DMS53 (cell line): Measurements from ENCODE around the gene CNTNAP2.
A peak's percentile ranks its signal among the peaks of the same experiment; 100 is the strongest.

ENCODE experiments used
- DNase-seq: peaks from one replicate; lab custom pipeline; 2025; lab: John Stamatoyannopoulos, UW

The CNTNAP2 gene

GRCh38 chr7:148209643-148210190 is 2093.1 kb downstream of the CNTNAP2 start:
- no peak for DNase-seq

- no peak for DNase-seq
Observed at GRCh38 chr7:148210804-148211325, 2094.3 kb downstream of the CNTNAP2 start.

GRCh38 chr7:148211740-148212151 is 2095.1 kb downstream of the CNTNAP2 start:
- DNase-seq: peak; percentile 11

- no peak for DNase-seq
Observed at GRCh38 chr7:148212731-148213130, 2096.1 kb downstream of the CNTNAP2 start.

GRCh38 chr7:148214101-148214500 is 2097.5 kb downstream of the CNTNAP2 start:
- DNase-seq: no peak

GRCh38 chr7:148218603-148219002 is 2102.0 kb downstream of the CNTNAP2 start:
- no peak for DNase-seq

- no peak for DNase-seq
Observed at GRCh38 chr7:148222721-148223120, 2106.1 kb downstream of the CNTNAP2 start.

GRCh38 chr7:148223160-148223559 is 2106.6 kb downstream of the CNTNAP2 start:
- DNase-seq: no peak

GRCh38 chr7:148223738-148224137 is 2107.1 kb downstream of the CNTNAP2 start:
- DNase-seq: no peak

GRCh38 chr7:148230296-148230695 is 2113.7 kb downstream of the CNTNAP2 start:
- no peak for DNase-seq

GRCh38 chr7:148230883-148231282 is 2114.3 kb downstream of the CNTNAP2 start:
- DNase-seq: no peak

- no peak for DNase-seq
Observed at GRCh38 chr7:148232784-148233183, 2116.2 kb downstream of the CNTNAP2 start.

- no peak for DNase-seq
Observed at GRCh38 chr7:148234715-148235114, 2118.1 kb downstream of the CNTNAP2 start.

GRCh38 chr7:148238761-148239325 is 2122.2 kb downstream of the CNTNAP2 start:
- DNase-seq: no peak

- no peak for DNase-seq
Observed at GRCh38 chr7:148241700-148242293, 2125.2 kb downstream of the CNTNAP2 start.

- DNase-seq: peak; percentile 88
Observed at GRCh38 chr7:148242294-148242821, 2125.8 kb downstream of the CNTNAP2 start.

- no peak for DNase-seq
Observed at GRCh38 chr7:148245381-148245780, 2128.8 kb downstream of the CNTNAP2 start.

- DNase-seq: no peak
Observed at GRCh38 chr7:148253629-148254028, 2137.0 kb downstream of the CNTNAP2 start.

GRCh38 chr7:148255333-148255732 is 2138.7 kb downstream of the CNTNAP2 start:
- DNase-seq: peak; percentile 16

- no peak for DNase-seq
Observed at GRCh38 chr7:148256433-148256832, 2139.8 kb downstream of the CNTNAP2 start.

- DNase-seq: no peak
Observed at GRCh38 chr7:148260599-148260998, 2144.0 kb downstream of the CNTNAP2 start.

- DNase-seq: no peak
Observed at GRCh38 chr7:148261523-148261922, 2144.9 kb downstream of the CNTNAP2 start.

- DNase-seq: no peak
Observed at GRCh38 chr7:148261996-148262688, 2145.5 kb downstream of the CNTNAP2 start.
